MCF 10A (cell line): ENCODE measurements around the gene EHBP1L1. TPM values are rescaled to one million over a fixed set of nuclear protein-coding genes. Genes with fewer than 3 reads are reported as not detected.
A peak's percentile ranks its signal among the peaks of the same experiment; 100 is the strongest.

Source experiments
- BruUV-seq: library from RNA; stranded (reverse); fragments of 400-500 nt; replicated peaks from 2 replicates; lab custom pipeline; 2021; lab: Mats Ljungman, UMichigan
- CTCF ChIA-PET: fragments of 300-600 bp; sonication (Branson Sonifier 250); formaldehyde crosslinking; extraction: SDS; loops from one replicate; lab custom pipeline; 2021; ENCODE audit warnings: antibody characterized with exemption, inconsistent platforms; lab: Yijun Ruan, JAX
- POLR2A ChIA-PET: fragments of 300-600, 350-650 bp; sonication (Branson Sonifier 250); formaldehyde crosslinking; extraction: SDS; loops from one replicate; lab custom pipeline; 2020; ENCODE audit warnings: antibody characterized with exemption, inconsistent platforms; lab: Yijun Ruan, JAX
- DNase-seq: peaks from one replicate; pipeline ENCODE4 v3.0.0-alpha.2; 2018; ENCODE audit not compliant: unreplicated experiment
- H3K27ac Mint-ChIP-seq: one replicate; pipeline ENCODE4 v1.8.0; 2022; ENCODE audit warnings: mild to moderate bottlenecking, low read depth, mixed read lengths; ENCODE audit not compliant: unreplicated experiment
- H3K27me3 Mint-ChIP-seq: one replicate; pipeline ENCODE4 v1.8.0; 2022; ENCODE audit warnings: mixed read lengths; ENCODE audit not compliant: insufficient read depth, unreplicated experiment
- H3K36me3 Mint-ChIP-seq: one replicate; pipeline ENCODE4 v1.8.0; 2022; ENCODE audit warnings: mild to moderate bottlenecking, moderate library complexity, mixed read lengths; ENCODE audit not compliant: insufficient read depth, unreplicated experiment
- H3K4me1 Mint-ChIP-seq: one replicate; pipeline ENCODE4 v1.8.0; 2022; ENCODE audit warnings: mixed read lengths; ENCODE audit not compliant: insufficient read depth, unreplicated experiment
- H3K4me3 Mint-ChIP-seq: one replicate; pipeline ENCODE4 v1.8.0; 2022; ENCODE audit warnings: mild to moderate bottlenecking, moderate library complexity, mixed read lengths; ENCODE audit not compliant: unreplicated experiment
- H3K9me3 Mint-ChIP-seq: one replicate; pipeline ENCODE4 v1.8.0; 2022; ENCODE audit warnings: mixed read lengths; ENCODE audit not compliant: unreplicated experiment
- CTCF ChIP-seq: fragments of 200-600 bp; IDR thresholded peaks from one replicate; pipeline ENCODE4 v1.8.0; 2022; ENCODE audit warnings: antibody characterized with exemption, mild to moderate bottlenecking; ENCODE audit not compliant: unreplicated experiment
- intact Hi-C: fragments of 100-400 bp; cut with micrococcal nuclease; formaldehyde crosslinking; loops from 2 replicates; pipeline ENCODE4 v1.14.1; 2022
- total RNA-seq: library from RNA; stranded (reverse); gene quantifications from 2 replicates; pipeline ENCODE4 v1.2.3, GENCODE V29; 2022

EHBP1L1 gene
- total RNA-seq, 1 experiment from 2014 or later: 31.3 TPM

- TF ChIP-seq CTCF: no peak
- CTCF ChIA-PET: interaction anchor here (0.6 to 1.6 kb wide), 2 partner anchors 11 to 192 kb away, joined by 3 read pairs; no protein-coding TSS in a partner anchor
- H3K4me3 Mint-ChIP-seq: no peak overlapping the region
- H3K36me3 Mint-ChIP-seq: peaks cover 41% of the 10 kb centered on the region
- no peaks in the 10 kb centered on the region for H3K9me3 Mint-ChIP-seq
- BruUV-seq: no TSS peak
- POLR2A ChIA-PET: interaction anchor here (0.8 to 1.7 kb wide), 3 partner anchors 22 to 44 kb away, joined by 4 to 6 read pairs (median 4); partner anchors contain the start of gene FAM89B
- DNase-seq: no peak
- intact Hi-C loops: no loop called here
- no peak overlapping the region for H3K27ac Mint-ChIP-seq
- no peaks in the 10 kb centered on the region for H3K27me3 Mint-ChIP-seq
- H3K4me1 Mint-ChIP-seq: peaks cover 30% of the 10 kb centered on the region
Measured at GRCh38 chr11:65609229-65609628, 33.4 kb downstream of the EHBP1L1 start.

- ChIA-PET POLR2A (interaction anchor here (0.6 to 1.7 kb wide), 5 partner anchors 22 to 53 kb away, joined by 3 to 6 read pairs (median 3); partner anchors contain the start of genes EHBP1L1, FAM89B and RELA), CTCF (interaction anchor here (1.6 to 1.7 kb wide), 2 partner anchors 12 to 15 kb away, joined by 3 to 7 read pairs; no protein-coding TSS in a partner anchor)
- Mint-ChIP-seq H3K4me3 (no peak overlapping the region), H3K27ac (peak overlapping the region; percentile 77), H3K36me3 (peaks cover 41% of the 10 kb centered on the region), H3K27me3 (no peaks in the 10 kb centered on the region), H3K9me3 (no peaks in the 10 kb centered on the region), H3K4me1 (peaks cover 30% of the 10 kb centered on the region)
- no peak for DNase-seq
- BruUV-seq: no TSS peak
- TF ChIP-seq CTCF: no peak
- intact Hi-C loops: no loop called here
Measured at GRCh38 chr11:65609665-65610064, 33.8 kb downstream of the EHBP1L1 start.

- Mint-ChIP-seq H3K27ac (peak overlapping the region; percentile 77), H3K9me3 (no peaks in the 10 kb centered on the region), H3K4me1 (peaks cover 30% of the 10 kb centered on the region), H3K4me3 (no peak overlapping the region), H3K27me3 (no peaks in the 10 kb centered on the region), H3K36me3 (peaks cover 37% of the 10 kb centered on the region)
- no peak for TF ChIP-seq CTCF
- BruUV-seq: no TSS peak
- ChIA-PET POLR2A (interaction anchor here (0.7 to 1.7 kb wide), 4 partner anchors 18 to 34 kb away, joined by 3 to 6 read pairs (median 3); partner anchors contain the start of gene EHBP1L1), CTCF (interaction anchor here (0.6 to 1.7 kb wide), 2 partner anchors 16 to 53 kb away, joined by 3 to 7 read pairs; no protein-coding TSS in a partner anchor)
- intact Hi-C loops: no loop called here
- no peak for DNase-seq
Measured at GRCh38 chr11:65610404-65610803, 34.6 kb downstream of the EHBP1L1 start.

DNA sequence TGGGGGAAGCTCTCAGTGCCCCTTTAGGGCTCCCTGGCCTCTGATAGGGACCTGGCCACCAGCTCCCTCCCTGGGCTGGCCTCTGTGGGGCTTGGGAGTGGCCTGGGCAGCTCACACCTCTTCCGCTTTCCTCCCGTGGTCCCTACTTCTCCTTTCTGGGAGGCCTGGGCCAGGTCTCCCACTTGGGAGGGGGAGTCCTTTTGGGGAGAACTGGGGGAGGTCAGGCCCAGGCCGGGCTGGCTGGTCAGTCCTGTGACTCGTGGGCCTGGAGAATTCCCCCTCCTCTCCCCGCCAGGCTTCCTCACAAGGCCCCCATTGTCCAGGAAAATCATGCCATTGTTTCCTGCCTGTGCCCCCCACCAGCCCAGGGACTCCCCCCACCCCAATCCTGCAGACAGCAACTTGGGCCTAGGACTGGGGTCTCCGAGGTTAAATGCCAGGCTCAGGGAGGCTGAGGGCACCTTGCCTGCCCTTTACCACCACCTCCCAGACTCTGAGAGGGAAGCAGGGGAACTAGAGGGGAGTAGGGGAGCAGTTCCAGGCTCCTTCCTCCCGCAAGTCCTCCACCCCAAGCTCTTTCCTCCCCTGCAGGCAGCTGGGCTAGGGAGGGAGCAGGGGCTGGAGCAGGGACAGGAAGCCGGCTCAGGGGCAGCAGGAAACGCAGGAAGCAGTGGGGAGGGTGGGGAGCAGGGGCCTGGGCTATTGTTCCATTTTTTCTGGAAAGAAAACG lies 35.3 kb downstream of the EHBP1L1 start:
- no peaks in the 10 kb centered on the region for H3K9me3 Mint-ChIP-seq
- DNase-seq: no peak
- no peaks in the 10 kb centered on the region for H3K27me3 Mint-ChIP-seq
- peaks cover 29% of the 10 kb centered on the region for H3K36me3 Mint-ChIP-seq
- TF ChIP-seq CTCF: no peak
- peak overlapping the region; percentile 77 for H3K27ac Mint-ChIP-seq
- ChIA-PET POLR2A (interaction anchor here (0.7 to 6.9 kb wide), 4 partner anchors 19 to 39 kb away, joined by 3 to 103 read pairs (median 33); partner anchors contain the start of genes EHBP1L1, FAM89B and ZNRD2), CTCF (interaction anchor here (1.1 to 1.7 kb wide), 2 partner anchors 17 to 246 kb away, joined by 3 to 7 read pairs; no protein-coding TSS in a partner anchor)
- H3K4me3 Mint-ChIP-seq: no peak overlapping the region
- no TSS peak for BruUV-seq
- intact Hi-C loops: no loop called here
- peaks cover 31% of the 10 kb centered on the region for H3K4me1 Mint-ChIP-seq
